Astrocyte of the spinal cord (primary cell): Measurements from ENCODE around the gene WNT7B.

Experiments
- DNase-seq: peaks from one replicate; pipeline ENCODE4 v3.0.0; 2011; ENCODE audit warnings: low read depth, low spot score
- H3K4me3 ChIP-seq: 2 replicates; pipeline ENCODE4 v1.5.1; 2011; ENCODE audit warnings: low read depth, mild to moderate bottlenecking, low read length, moderate library complexity
- CTCF ChIP-seq: IDR thresholded peaks from 2 replicates; pipeline ENCODE4 v1.5.1; 2012; ENCODE audit warnings: low read depth, mild to moderate bottlenecking, low read length, inconsistent platforms
- in situ Hi-C: cut with HindIII; loops from 2 replicates; pipeline ENCODE4 v1.10.0; 2017; ENCODE audit warnings: low sequenced_read_pairs

Gene WNT7B

GRCh38 chr22:46021577-46021976 lies 44.6 kb upstream of the WNT7B start:
- TF ChIP-seq CTCF: no peak
- no peak for DNase-seq
- no peak overlapping the region for H3K4me3 ChIP-seq
- in situ Hi-C loops: no loop called here

GRCh38 chr22:46019351-46019750 lies 42.4 kb upstream of the WNT7B start:
- in situ Hi-C loops: no loop called here
- no peak for DNase-seq

GRCh38 chr22:46018859-46019258 lies 41.9 kb upstream of the WNT7B start:
- no peak for DNase-seq
- TF ChIP-seq CTCF: no peak
- in situ Hi-C loops: no loop called here
- no peak overlapping the region for H3K4me3 ChIP-seq

More at GRCh38 chr22:46019351-46019750, 42.4 kb upstream of the WNT7B start:
- H3K4me3 ChIP-seq: no peak overlapping the region
- no peak for TF ChIP-seq CTCF

- no peak overlapping the region for H3K4me3 ChIP-seq
- in situ Hi-C loops: no loop called here
- TF ChIP-seq CTCF: no peak
- no peak for DNase-seq
These were observed 40.2 kb upstream of the WNT7B start for GRCh38 chr22:46017166-46017565.

- in situ Hi-C loops: no loop called here
- TF ChIP-seq CTCF: peak; percentile 69
- peak; percentile 98 for DNase-seq
- H3K4me3 ChIP-seq: peak overlapping the region; percentile 46
These were observed 36.8 kb upstream of the WNT7B start for GRCh38 chr22:46013460-46014416.

GRCh38 chr22:46012881-46013281 lies 35.9 kb upstream of the WNT7B start:
- no peak for TF ChIP-seq CTCF
- H3K4me3 ChIP-seq: no peak overlapping the region
- in situ Hi-C loops: no loop called here
- DNase-seq: no peak
